Measurements from ENCODE around the gene CDC7.
"Not testable (repeated sequence)": the region's sequence is repeated elsewhere in the genome, so short reads cannot be mapped to it uniquely, and the experiment has no call there.

Gene CDC7

GRCh38 chr1:91500756-91501522, at the start of gene CDC7:
CDC7 (plus strand) TSS chr1:91500851; CDS start chr1:91501717, 866 bp downstream.
- DNase-seq (ENCODE audit: low read depth): peak; percentile 94

DNA sequence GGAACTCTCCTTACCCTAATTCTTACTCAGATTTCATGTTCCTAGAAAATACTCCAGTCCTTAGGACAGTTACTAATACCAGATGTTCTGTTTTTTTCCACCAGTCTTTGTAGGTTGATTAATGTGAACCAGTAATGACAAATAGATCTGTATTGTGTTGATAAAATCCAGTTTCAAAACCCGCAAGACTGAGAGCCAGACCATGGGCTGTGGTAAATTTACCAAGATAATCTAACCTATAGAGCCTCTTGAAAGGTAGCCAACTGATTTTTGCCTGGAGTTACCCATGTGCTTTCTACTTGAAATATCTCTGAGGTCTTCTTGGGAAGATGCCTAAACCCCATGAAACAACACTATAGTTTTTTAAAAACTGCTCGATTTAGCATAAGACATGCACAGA, 46.5 kb upstream of the CDC7 start:
- no peak for DNase-seq (ENCODE audit: low read depth)

- no peak for DNase-seq (ENCODE audit: low read depth)
Observed at GRCh38 chr1:91455334-91455733, 45.3 kb upstream of the CDC7 start.

DNA sequence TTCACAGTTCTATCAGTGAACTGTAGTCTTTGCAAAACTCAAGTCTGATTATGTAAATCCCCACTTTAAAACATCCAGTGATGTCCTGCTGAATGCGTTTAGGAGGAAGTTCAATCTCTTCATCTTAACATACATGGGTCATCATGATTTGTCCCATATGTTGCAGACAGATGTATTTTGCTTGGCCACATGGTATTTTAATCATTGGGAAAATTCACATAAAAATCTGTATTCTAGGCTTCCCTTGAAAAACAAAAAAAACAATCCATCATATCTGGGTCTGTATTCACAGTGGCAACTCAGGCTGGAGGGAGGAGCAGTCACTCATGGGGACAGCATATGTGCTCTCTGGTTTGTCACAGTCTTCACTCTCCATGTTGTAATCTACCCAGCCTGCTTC, 44.8 kb upstream of the CDC7 start:
- DNase-seq (ENCODE audit: low read depth): no peak

DNA sequence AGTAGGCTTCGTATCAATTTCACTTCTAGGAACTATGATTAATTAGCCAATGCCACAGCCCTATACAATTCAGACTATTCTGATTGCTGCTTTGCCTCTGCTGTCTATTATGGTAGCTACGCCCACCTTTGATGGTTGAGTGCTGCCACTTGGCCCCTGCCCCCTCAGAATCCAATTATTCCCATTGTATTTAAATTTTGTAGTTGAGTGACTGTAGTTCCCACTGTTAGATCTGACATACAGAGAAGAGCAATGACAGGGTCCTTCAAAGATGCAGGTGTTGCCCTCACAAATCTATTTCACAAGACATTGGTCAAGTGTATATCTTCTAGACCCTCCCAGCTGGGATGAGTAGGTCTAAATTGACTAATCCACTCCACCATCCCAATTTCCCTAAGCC, 35.3 kb upstream of the CDC7 start:
- DNase-seq (ENCODE audit: low read depth): not testable (repeated sequence)

GRCh38 chr1:91476533-91477217, 24.0 kb upstream of the CDC7 start:
- DNase-seq (ENCODE audit: low read depth): no peak

DNA sequence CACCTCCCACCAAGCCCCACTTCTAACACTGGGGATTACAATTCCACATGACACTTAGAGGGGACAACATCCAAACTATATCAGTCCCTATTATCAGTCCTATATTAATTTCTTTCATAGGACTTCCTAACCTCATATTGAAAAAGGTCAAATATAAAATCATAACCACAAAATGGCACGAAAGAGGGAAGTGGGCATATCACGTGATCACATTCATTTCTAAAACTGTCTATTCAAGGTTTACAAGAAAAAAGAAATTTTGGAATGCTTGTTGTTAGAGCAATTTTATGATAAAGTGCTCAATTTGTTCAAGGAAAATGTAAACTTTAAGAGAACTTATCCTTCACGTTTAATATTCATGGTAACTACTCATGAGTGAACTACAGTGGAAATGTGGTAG, 13.2 kb upstream of the CDC7 start:
- no peak for DNase-seq (ENCODE audit: low read depth)

GRCh38 chr1:91490501-91490900, 10.2 kb upstream of the CDC7 start:
- no peak for DNase-seq (ENCODE audit: low read depth)

- DNase-seq (ENCODE audit: low read depth): no peak
Observed at GRCh38 chr1:91498035-91498434, 2.6 kb upstream of the CDC7 start.

- no peak for DNase-seq (ENCODE audit: low read depth)
Observed at GRCh38 chr1:91498498-91499245, 2.0 kb upstream of the CDC7 start.

DNA sequence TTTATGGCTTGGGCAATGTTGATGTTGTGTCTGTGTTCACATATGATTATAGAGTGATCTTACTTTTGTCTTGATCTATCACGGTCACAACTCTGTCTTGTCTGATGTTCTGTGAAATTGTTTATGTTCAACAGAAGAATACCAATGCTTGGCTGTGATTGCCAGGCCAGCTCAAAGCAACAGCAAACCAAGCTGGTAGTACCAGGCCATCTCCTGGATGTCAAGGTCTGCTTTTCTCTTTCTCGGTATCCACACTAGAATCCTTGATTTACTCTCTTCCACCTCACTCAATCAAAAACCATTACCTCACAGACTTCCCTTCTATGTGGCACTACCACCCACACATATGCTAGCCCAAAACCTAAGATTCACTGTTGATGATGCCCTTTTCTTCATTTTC, 1.3 kb upstream of the CDC7 start:
- DNase-seq (ENCODE audit: low read depth): no peak

DNA sequence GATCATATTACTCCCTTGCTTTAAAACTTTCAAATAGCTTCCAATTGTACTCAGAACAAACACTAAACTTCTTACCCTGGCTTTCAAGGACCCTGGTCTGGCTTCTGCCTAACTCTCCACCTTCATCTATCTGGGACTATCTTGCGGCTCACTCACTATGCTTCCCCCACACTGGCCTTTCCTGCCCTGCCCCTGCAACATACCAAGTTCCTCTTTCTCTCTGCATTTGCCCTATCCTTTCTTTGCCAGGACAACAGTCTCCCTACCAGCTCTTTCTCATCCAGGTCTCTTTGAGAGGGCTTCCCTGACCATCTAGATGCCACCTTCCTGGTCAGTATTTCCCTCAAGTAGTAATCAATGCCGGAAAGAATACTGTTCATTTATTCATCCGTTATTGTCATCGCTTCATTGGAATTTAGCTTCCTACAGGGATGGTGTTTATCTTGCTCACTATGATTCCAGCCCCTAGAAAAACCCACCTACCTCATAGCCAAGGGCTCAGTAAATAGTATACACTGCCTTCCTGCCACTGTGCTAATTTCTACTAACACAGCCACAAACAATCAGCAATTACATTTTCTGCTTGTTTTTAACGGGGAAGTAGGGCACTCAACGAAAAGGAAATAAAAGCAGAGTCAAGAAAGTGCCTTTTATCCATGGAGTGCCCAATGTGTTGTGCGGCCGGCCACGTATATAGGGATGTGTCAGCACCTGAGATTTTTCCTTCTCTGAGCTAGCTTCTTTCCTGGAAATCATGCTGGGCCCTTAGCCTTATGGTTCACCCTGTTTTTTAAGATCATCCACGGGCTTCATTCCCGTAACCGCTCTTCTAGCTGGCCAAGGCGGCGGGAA, 521 bp upstream of the CDC7 start:
- DNase-seq (ENCODE audit: low read depth): no peak

DNA sequence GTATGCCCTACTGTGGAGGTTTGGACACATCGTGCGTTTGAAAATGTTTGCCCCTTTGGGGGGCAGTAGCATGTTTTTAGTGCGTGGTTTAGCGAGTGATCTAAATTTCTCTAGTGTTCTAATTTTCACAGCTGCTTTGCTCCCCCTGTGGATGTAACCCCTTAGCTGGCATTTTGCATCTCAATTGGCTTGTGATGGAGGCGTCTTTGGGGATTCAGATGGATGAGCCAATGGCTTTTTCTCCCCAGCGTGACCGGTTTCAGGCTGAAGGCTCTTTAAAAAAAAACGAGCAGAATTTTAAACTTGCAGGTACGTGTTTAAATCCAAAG, 836 bp downstream of the CDC7 start:
- DNase-seq (ENCODE audit: low read depth): no peak

DNA sequence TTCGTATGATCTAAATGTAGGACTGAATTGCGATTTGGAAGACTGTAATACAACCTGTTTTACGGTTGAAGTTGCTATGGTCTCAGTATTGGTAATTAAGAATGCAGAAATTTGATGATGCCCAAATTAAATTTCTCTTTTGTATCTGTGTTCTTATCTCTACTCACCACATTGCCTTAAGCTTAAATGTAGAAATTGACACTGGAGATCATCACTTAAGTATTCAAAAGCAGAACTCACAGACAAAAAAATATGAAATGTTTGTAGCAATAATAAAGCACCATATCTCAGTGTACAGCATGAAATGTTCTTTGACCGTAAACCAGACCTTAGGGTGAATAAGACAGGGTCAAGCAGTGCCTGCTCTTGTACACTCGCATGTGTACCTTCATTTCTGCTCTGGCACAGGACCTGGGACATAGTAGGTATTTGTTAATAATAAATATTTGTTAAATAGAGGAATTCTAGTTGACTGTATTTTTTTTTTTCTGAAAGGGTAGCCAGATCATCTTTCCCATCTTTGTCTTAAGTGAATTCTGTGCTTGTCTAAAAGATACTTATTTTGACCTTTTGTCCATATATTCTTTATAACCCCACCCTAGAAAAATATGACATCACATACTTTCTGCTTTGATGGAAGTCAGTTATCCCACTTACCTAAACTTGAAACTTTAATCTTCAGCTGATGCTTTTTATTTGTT, 1.5 kb downstream of the CDC7 start:
- no peak for DNase-seq (ENCODE audit: low read depth)

DNA sequence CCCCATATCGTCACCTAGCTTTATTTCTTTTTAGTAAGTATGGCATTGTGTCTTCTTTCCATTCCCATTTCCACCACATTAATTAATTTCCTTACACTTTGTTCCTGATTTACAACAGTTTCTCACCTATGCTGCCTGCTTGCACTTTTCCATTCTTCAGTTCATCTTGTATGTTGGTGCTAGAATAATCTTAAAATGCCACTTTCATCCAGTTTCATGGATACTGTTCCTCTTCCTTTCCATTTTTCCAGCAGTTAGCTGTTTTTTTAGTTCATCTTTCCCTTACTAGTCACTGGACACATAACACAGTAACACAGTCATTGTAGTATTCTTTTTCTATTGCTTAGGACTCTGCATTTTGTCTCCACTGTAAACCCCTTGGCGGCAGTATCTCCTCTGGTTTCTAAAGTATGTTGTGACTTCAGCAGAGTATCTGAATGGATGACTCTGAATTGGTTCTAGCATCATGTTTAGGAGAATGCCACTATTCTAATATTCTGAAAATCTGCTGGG, 2.1 kb downstream of the CDC7 start:
- DNase-seq (ENCODE audit: low read depth): no peak

DNA sequence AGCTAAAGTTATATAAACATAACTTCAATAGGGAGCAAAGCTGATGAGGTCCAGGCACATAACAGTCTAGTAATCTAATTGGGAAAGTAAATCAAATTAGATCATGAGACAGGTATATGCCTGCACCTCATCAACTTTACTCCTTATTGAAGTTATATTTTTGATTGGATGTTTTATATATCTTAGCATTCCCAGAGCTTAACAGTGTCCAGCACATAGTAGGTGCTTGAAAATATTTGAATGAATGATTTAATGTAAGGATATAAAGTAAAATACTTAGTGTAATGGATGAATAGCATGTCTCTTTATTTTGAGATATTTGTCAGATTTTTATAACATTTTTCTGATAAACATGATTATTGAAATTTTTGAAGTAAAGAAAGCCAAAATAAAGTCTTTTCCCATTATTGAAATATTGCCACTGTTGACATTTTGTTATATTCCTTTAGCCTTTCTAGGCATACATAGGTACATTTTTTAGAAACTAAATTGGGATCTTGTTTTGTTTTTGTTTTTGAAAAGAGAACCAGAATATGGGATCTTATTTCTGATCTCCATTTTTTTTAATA, 2.8 kb downstream of the CDC7 start:
- no peak for DNase-seq (ENCODE audit: low read depth)

GRCh38 chr1:91503975-91504530, 3.4 kb downstream of the CDC7 start:
- DNase-seq (ENCODE audit: low read depth): no peak

GRCh38 chr1:91505086-91505485, 4.4 kb downstream of the CDC7 start:
- DNase-seq (ENCODE audit: low read depth): no peak

DNA sequence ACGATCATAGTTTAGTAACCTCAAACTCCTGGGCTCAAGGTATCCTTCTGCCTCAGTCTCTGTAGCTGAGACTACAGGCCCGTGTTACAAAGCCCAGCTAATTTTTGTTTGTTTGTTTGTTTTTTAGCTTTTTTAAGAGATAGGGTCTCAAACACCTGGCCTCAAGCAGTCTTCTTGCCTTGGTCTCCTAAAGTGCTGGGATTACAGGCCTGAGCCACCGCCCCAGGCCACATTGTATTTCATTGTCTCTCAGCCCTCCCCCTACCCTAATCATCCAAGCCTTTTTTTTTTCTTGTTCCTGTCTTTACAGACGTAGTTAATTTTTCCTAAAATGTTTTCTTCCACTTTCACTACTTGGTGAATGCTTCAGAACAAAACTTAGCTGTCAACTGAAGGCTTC, 5.4 kb downstream of the CDC7 start:
- DNase-seq (ENCODE audit: low read depth): no peak

- no peak for DNase-seq (ENCODE audit: low read depth)
Observed at GRCh38 chr1:91507328-91507727, 6.7 kb downstream of the CDC7 start.

GRCh38 chr1:91510754-91511153, 10.1 kb downstream of the CDC7 start:
- DNase-seq (ENCODE audit: low read depth): no peak

All from HS-27A (cell line).